Measurements from ENCODE around the gene SDK1.

DNA sequence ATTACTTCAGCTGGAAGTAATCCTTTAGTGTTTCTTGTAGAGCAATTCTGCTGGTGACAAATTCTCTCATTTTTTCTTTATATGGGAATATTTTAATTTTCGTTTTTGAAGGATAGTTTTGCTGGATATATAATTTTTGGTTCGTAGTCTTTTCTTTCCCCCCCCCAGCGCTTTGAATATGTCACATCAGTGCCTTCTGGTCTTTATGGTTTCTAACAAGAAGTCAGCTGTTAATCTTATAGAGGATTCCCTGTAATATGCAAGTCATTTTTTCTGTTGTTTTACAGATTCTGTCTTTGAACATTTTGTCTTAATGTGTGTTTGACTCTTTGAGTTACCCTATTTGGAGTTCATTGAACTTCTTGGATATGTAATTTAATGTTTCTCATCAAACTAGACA lies 96.3 kb downstream of the SDK1 start:
- TF ChIP-seq, protein P1, sequence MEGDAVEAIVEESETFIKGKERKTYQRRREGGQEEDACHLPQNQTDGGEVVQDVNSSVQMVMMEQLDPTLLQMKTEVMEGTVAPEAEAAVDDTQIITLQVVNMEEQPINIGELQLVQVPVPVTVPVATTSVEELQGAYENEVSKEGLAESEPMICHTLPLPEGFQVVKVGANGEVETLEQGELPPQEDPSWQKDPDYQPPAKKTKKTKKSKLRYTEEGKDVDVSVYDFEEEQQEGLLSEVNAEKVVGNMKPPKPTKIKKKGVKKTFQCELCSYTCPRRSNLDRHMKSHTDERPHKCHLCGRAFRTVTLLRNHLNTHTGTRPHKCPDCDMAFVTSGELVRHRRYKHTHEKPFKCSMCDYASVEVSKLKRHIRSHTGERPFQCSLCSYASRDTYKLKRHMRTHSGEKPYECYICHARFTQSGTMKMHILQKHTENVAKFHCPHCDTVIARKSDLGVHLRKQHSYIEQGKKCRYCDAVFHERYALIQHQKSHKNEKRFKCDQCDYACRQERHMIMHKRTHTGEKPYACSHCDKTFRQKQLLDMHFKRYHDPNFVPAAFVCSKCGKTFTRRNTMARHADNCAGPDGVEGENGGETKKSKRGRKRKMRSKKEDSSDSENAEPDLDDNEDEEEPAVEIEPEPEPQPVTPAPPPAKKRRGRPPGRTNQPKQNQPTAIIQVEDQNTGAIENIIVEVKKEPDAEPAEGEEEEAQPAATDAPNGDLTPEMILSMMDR (IDR thresholded peaks at IDR 0.05) = no peak
- TF ChIP-seq POLR2A (IDR thresholded peaks at IDR 0.05) = no peak

Measured in body of pancreas (tissue), 4 donors.